Measurements from ENCODE around the gene C2CD4D. TPM values are rescaled to one million over a fixed set of nuclear protein-coding genes. Genes with fewer than 3 reads are reported as not detected.
"Not testable (repeated sequence)": the region's sequence is repeated elsewhere in the genome, so short reads cannot be mapped to it uniquely, and the experiment has no call there.

Gene C2CD4D
- polyA plus RNA-seq, 1 donor from 2014 or later, result not detected

GRCh38 chr1:151884445-151884844 lies 44.8 kb upstream of the C2CD4D start:
- H2AFZ ChIP-seq (ENCODE audit: low read depth, low read length); H3K9ac ChIP-seq (ENCODE audit: low read length); H3K36me3 ChIP-seq (ENCODE audit: insufficient read depth, low read length); H3F3A ChIP-seq (ENCODE audit: insufficient read depth, low read length, poor library complexity, severe bottlenecking); H3K4me2 ChIP-seq (ENCODE audit: low read length); H4K20me1 ChIP-seq (ENCODE audit: insufficient read depth); H3K27me3 ChIP-seq (ENCODE audit: insufficient read depth, low read depth, low read length); H3K9me3 ChIP-seq (ENCODE audit: low read length); H3K27ac ChIP-seq (ENCODE audit: low read length); H3K4me3 ChIP-seq (ENCODE audit: low read length); H3K79me2 ChIP-seq (replicated peaks; ENCODE audit: insufficient read depth, low read length); H3K9me2 ChIP-seq (ENCODE audit: insufficient read depth, low read length): not testable (repeated sequence)

- not testable (repeated sequence) for H3K36me3 ChIP-seq (ENCODE audit: insufficient read depth, low read length); H3K9me2 ChIP-seq (ENCODE audit: insufficient read depth, low read length); H2AFZ ChIP-seq (ENCODE audit: low read depth, low read length); H3K9ac ChIP-seq (ENCODE audit: low read length); H3F3A ChIP-seq (ENCODE audit: insufficient read depth, low read length, poor library complexity, severe bottlenecking); H3K27me3 ChIP-seq (ENCODE audit: insufficient read depth, low read depth, low read length); H3K4me3 ChIP-seq (ENCODE audit: low read length); H3K27ac ChIP-seq (ENCODE audit: low read length); H4K20me1 ChIP-seq (ENCODE audit: insufficient read depth); H3K9me3 ChIP-seq (ENCODE audit: low read length); H3K4me2 ChIP-seq (ENCODE audit: low read length); H3K79me2 ChIP-seq (replicated peaks; ENCODE audit: insufficient read depth, low read length)
These were observed 44.3 kb upstream of the C2CD4D start for GRCh38 chr1:151883898-151884297.

GRCh38 chr1:151882918-151883317 lies 43.3 kb upstream of the C2CD4D start:
- not testable (repeated sequence) for H3F3A ChIP-seq (ENCODE audit: insufficient read depth, low read length, poor library complexity, severe bottlenecking); H3K27ac ChIP-seq (ENCODE audit: low read length); H3K9me3 ChIP-seq (ENCODE audit: low read length); H2AFZ ChIP-seq (ENCODE audit: low read depth, low read length); H3K27me3 ChIP-seq (ENCODE audit: insufficient read depth, low read depth, low read length); H4K20me1 ChIP-seq (ENCODE audit: insufficient read depth); H3K9me2 ChIP-seq (ENCODE audit: insufficient read depth, low read length); H3K4me3 ChIP-seq (ENCODE audit: low read length); H3K79me2 ChIP-seq (replicated peaks; ENCODE audit: insufficient read depth, low read length); H3K9ac ChIP-seq (ENCODE audit: low read length); H3K36me3 ChIP-seq (ENCODE audit: insufficient read depth, low read length); H3K4me2 ChIP-seq (ENCODE audit: low read length)

- Histone ChIP-seq H3F3A (ENCODE audit: insufficient read depth, low read length, poor library complexity, severe bottlenecking) (no peaks in the 10 kb centered on the region), H3K4me3 (ENCODE audit: low read length) (no peak overlapping the region)
- TF ChIP-seq MXI1 (conservative IDR thresholded peaks at IDR 0.05; ENCODE audit: poor library complexity, severe bottlenecking) (no peak), TAF1 (IDR thresholded peaks at IDR 0.05; ENCODE audit: low read depth) (no peak), RAD21 (conservative IDR thresholded peaks at IDR 0.05) (no peak), REST (IDR thresholded peaks at IDR 0.05; ENCODE audit: borderline replicate concordance) (no peak), EZH2 (IDR thresholded peaks at IDR 0.05; ENCODE audit: borderline replicate concordance, insufficient read depth, low read length, poor library complexity, severe bottlenecking) (no peak)
These were observed 42.8 kb upstream of the C2CD4D start for GRCh38 chr1:151882466-151882865.

More at GRCh38 chr1:151882466-151882865, 42.8 kb upstream of the C2CD4D start:
- no peaks in the 10 kb centered on the region for H3K79me2 ChIP-seq (replicated peaks; ENCODE audit: insufficient read depth, low read length)
- no peak overlapping the region for H3K4me2 ChIP-seq (ENCODE audit: low read length)
- no peak overlapping the region for H2AFZ ChIP-seq (ENCODE audit: low read depth, low read length)
- no peaks in the 10 kb centered on the region for H3K9me2 ChIP-seq (ENCODE audit: insufficient read depth, low read length)
- no peaks in the 10 kb centered on the region for H3K36me3 ChIP-seq (ENCODE audit: insufficient read depth, low read length)
- no peak overlapping the region for H3K9ac ChIP-seq (ENCODE audit: low read length)
- H3K27ac ChIP-seq (ENCODE audit: low read length), result no peak overlapping the region
- no peaks in the 10 kb centered on the region for H3K9me3 ChIP-seq (ENCODE audit: low read length)
- no peaks in the 10 kb centered on the region for H4K20me1 ChIP-seq (ENCODE audit: insufficient read depth)
- H3K27me3 ChIP-seq (ENCODE audit: insufficient read depth, low read depth, low read length), result no peaks in the 10 kb centered on the region
